ENCODE results near the gene FMN1. TPM values are rescaled to one million over a fixed set of nuclear protein-coding genes. Genes with fewer than 3 reads are reported as not detected.

The FMN1 gene
- total RNA-seq, 1 donor from 2014 or later = 4.0 TPM

DNA sequence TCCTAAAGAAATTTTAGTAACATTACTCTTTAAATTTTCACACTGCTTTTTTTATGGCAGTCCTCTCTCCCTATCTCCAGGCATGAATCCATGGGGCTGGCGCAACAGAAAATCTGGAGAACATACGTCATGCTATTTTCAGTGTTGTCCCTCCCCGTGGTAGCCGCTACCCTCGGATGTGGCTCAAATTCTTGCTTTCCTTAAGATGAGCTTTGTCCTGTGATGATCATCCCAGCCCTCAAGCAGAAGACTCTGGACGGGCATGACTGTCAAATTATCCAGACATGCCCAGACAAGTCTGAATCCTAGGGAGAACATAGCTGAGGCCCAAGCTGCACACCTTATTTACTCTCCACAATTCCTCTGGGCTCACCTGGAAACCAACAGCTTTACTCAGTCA lies 49.1 kb downstream of the FMN1 start:
- Mint-ChIP-seq H3K27me3 (ENCODE audit: low read depth) (no peaks in the 10 kb centered on the region), H3K36me3 (ENCODE audit: low read depth) (no peaks in the 10 kb centered on the region), H3K4me3 (ENCODE audit: unreplicated experiment) (no peak overlapping the region), H3K27ac (ENCODE audit: unreplicated experiment) (no peak overlapping the region), H3K9me3 (ENCODE audit: low read depth) (no peaks in the 10 kb centered on the region), H3K4me1 (ENCODE audit: low read depth) (no peaks in the 10 kb centered on the region)
- TF ChIP-seq, protein P1, sequence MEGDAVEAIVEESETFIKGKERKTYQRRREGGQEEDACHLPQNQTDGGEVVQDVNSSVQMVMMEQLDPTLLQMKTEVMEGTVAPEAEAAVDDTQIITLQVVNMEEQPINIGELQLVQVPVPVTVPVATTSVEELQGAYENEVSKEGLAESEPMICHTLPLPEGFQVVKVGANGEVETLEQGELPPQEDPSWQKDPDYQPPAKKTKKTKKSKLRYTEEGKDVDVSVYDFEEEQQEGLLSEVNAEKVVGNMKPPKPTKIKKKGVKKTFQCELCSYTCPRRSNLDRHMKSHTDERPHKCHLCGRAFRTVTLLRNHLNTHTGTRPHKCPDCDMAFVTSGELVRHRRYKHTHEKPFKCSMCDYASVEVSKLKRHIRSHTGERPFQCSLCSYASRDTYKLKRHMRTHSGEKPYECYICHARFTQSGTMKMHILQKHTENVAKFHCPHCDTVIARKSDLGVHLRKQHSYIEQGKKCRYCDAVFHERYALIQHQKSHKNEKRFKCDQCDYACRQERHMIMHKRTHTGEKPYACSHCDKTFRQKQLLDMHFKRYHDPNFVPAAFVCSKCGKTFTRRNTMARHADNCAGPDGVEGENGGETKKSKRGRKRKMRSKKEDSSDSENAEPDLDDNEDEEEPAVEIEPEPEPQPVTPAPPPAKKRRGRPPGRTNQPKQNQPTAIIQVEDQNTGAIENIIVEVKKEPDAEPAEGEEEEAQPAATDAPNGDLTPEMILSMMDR (IDR thresholded peaks at IDR 0.05) = no peak
- no peak for DNase-seq (ENCODE audit: low spot score)

GRCh38 chr15:33142708-33143107 lies 51.8 kb downstream of the FMN1 start:
- no peak for DNase-seq (ENCODE audit: low spot score)
- TF ChIP-seq, protein P1 (IDR thresholded peaks at IDR 0.05) = no peak
- peaks cover 6% of the 10 kb centered on the region for H3K4me1 Mint-ChIP-seq (ENCODE audit: low read depth)
- no peak overlapping the region for H3K27ac Mint-ChIP-seq (ENCODE audit: unreplicated experiment)
- H3K36me3 Mint-ChIP-seq (ENCODE audit: low read depth) = no peaks in the 10 kb centered on the region
- H3K4me3 Mint-ChIP-seq (ENCODE audit: unreplicated experiment) = no peak overlapping the region
- H3K27me3 Mint-ChIP-seq (ENCODE audit: low read depth) = no peaks in the 10 kb centered on the region
- H3K9me3 Mint-ChIP-seq (ENCODE audit: low read depth) = no peaks in the 10 kb centered on the region

- Mint-ChIP-seq H3K9me3 (ENCODE audit: low read depth) (no peaks in the 10 kb centered on the region), H3K4me3 (ENCODE audit: unreplicated experiment) (no peak overlapping the region), H3K36me3 (ENCODE audit: low read depth) (no peaks in the 10 kb centered on the region)
These were observed 56.5 kb downstream of the FMN1 start for GRCh38 chr15:33138000-33138399.

GRCh38 chr15:33137101-33137500 lies 57.4 kb downstream of the FMN1 start:
- Mint-ChIP-seq H3K27ac (ENCODE audit: unreplicated experiment) (no peak overlapping the region), H3K36me3 (ENCODE audit: low read depth) (no peaks in the 10 kb centered on the region), H3K4me3 (ENCODE audit: unreplicated experiment) (no peak overlapping the region), H3K27me3 (ENCODE audit: low read depth) (no peaks in the 10 kb centered on the region), H3K4me1 (ENCODE audit: low read depth) (peaks cover 40% of the 10 kb centered on the region), H3K9me3 (ENCODE audit: low read depth) (no peaks in the 10 kb centered on the region)
- DNase-seq (ENCODE audit: low spot score) = no peak
- TF ChIP-seq, protein P1 (IDR thresholded peaks at IDR 0.05) = no peak

More at GRCh38 chr15:33138000-33138399, 56.5 kb downstream of the FMN1 start:
- H3K27ac Mint-ChIP-seq (ENCODE audit: unreplicated experiment) = no peak overlapping the region
- H3K27me3 Mint-ChIP-seq (ENCODE audit: low read depth) = no peaks in the 10 kb centered on the region
- DNase-seq (ENCODE audit: low spot score) = no peak
- H3K4me1 Mint-ChIP-seq (ENCODE audit: low read depth) = peaks cover 31% of the 10 kb centered on the region
- TF ChIP-seq, protein P1 (IDR thresholded peaks at IDR 0.05) = no peak

DNA sequence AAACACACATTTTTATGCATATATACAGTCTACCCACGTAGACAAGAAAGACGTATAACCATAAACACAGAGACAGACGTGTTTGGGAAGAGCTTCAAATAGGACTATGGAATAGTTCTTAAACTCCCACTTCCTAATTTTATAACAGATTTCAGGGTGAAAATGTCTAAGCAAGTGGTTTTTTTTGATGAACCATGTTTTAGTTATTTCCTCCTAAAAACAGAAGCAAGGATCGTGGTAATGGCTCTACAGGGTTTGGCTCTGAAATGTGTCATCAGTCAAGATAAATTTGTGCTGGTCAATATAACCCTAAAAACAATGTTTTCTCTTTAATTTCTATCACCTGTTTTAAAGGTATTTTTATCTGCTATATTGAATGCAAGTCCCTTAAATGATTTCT lies 58.2 kb downstream of the FMN1 start:
- TF ChIP-seq, protein P1 (IDR thresholded peaks at IDR 0.05) = no peak
- H3K27me3 Mint-ChIP-seq (ENCODE audit: low read depth) = no peaks in the 10 kb centered on the region
- no peaks in the 10 kb centered on the region for H3K9me3 Mint-ChIP-seq (ENCODE audit: low read depth)
- peaks cover 47% of the 10 kb centered on the region for H3K4me1 Mint-ChIP-seq (ENCODE audit: low read depth)
- no peak overlapping the region for H3K27ac Mint-ChIP-seq (ENCODE audit: unreplicated experiment)
- DNase-seq (ENCODE audit: low spot score) = no peak
- no peaks in the 10 kb centered on the region for H3K36me3 Mint-ChIP-seq (ENCODE audit: low read depth)
- no peak overlapping the region for H3K4me3 Mint-ChIP-seq (ENCODE audit: unreplicated experiment)

Measured in chondrocyte (in vitro differentiated cells).